GM23338 (cell line): Measurements from ENCODE around the gene MOB3C. TPM values are rescaled to one million over a fixed set of nuclear protein-coding genes. Genes with fewer than 3 reads are reported as not detected.

Experiments
- ATAC-seq: fragments of 200-7000 bp; cut with Tn5 transposase; 3 replicates; pipeline ENCODE4 v1.9.1; 2020
- DNase-seq: peaks from one replicate; pipeline ENCODE4 v3.0.0-alpha.2; 2015; ENCODE audit warnings: low spot score
- H2AFZ ChIP-seq: fragments of 200-600 bp; sonication (generic); 2 replicates; pipeline ENCODE4 v1.8.0; 2016; ENCODE audit warnings: antibody characterized with exemption, mild to moderate bottlenecking, moderate library complexity
- H3F3A ChIP-seq: fragments of 200-600 bp; sonication (generic); replicated peaks from 2 replicates; pipeline ENCODE4 v1.8.0; 2017; ENCODE audit warnings: antibody characterized with exemption, mixed run types, low read depth
- H3K27ac ChIP-seq: fragments of 200-600 bp; sonication (generic); 2 replicates; pipeline ENCODE4 v1.6.1; 2016; ENCODE audit warnings: low read depth
- H3K27me3 ChIP-seq: fragments of 200-600 bp; sonication (generic); 2 replicates; pipeline ENCODE4 v1.8.0; 2016; ENCODE audit warnings: mild to moderate bottlenecking, mixed run types, moderate library complexity; ENCODE audit not compliant: insufficient read depth
- H3K36me3 ChIP-seq: fragments of 200-600 bp; sonication (generic); 2 replicates; pipeline ENCODE4 v1.8.0; 2016; ENCODE audit warnings: mild to moderate bottlenecking; ENCODE audit not compliant: insufficient read depth
- H3K4me1 ChIP-seq: fragments of 200-600 bp; sonication (generic); 2 replicates; pipeline ENCODE4 v1.8.0; 2016; ENCODE audit warnings: mild to moderate bottlenecking, moderate library complexity; ENCODE audit not compliant: insufficient read depth
- H3K4me2 ChIP-seq: fragments of 200-600 bp; sonication (generic); 2 replicates; pipeline ENCODE4 v1.7.1; 2017; ENCODE audit warnings: mixed run types
- H3K4me3 ChIP-seq: fragments of 200-600 bp; sonication (generic); 2 replicates; pipeline ENCODE4 v1.6.1; 2016; ENCODE audit warnings: mixed run types
- H3K79me2 ChIP-seq: fragments of 200-600 bp; sonication (generic); replicated peaks from 2 replicates; pipeline ENCODE4 v1.8.0; 2017; ENCODE audit warnings: mild to moderate bottlenecking; ENCODE audit not compliant: insufficient read depth
- H3K9me2 ChIP-seq: fragments of 200-600 bp; sonication (generic); 2 replicates; pipeline ENCODE4 v1.8.0; 2017; ENCODE audit not compliant: insufficient read depth
- H4K20me1 ChIP-seq: fragments of 200-600 bp; sonication (generic); replicated peaks from 2 replicates; pipeline ENCODE4 v1.8.0; 2017; ENCODE audit warnings: mild to moderate bottlenecking; ENCODE audit not compliant: insufficient read depth
- H3K27ac Mint-ChIP-seq: 2 replicates; pipeline ENCODE4 v1.8.0; 2020; ENCODE audit warnings: inconsistent platforms, mild to moderate bottlenecking, moderate library complexity, mixed read lengths
- H3K27me3 Mint-ChIP-seq: 3 replicates; pipeline ENCODE4 v1.8.0; 2022; ENCODE audit warnings: low read depth, mild to moderate bottlenecking, moderate library complexity, mixed read lengths, inconsistent platforms; ENCODE audit not compliant: insufficient read depth, poor library complexity
- H3K36me3 Mint-ChIP-seq: 3 replicates; pipeline ENCODE4 v1.8.0; 2021; ENCODE audit warnings: low read depth, mild to moderate bottlenecking, inconsistent platforms, moderate library complexity, mixed read lengths
- H3K4me1 Mint-ChIP-seq: 3 replicates; pipeline ENCODE4 v1.8.0; 2020; ENCODE audit warnings: mild to moderate bottlenecking, inconsistent platforms, mixed read lengths
- H3K4me3 Mint-ChIP-seq: 3 replicates; pipeline ENCODE4 v1.8.0; 2021; ENCODE audit warnings: moderate library complexity, mild to moderate bottlenecking, inconsistent platforms, mixed read lengths
- H3K9me3 Mint-ChIP-seq: 3 replicates; pipeline ENCODE4 v1.8.0; 2020; ENCODE audit warnings: moderate library complexity, mild to moderate bottlenecking, inconsistent platforms, mixed read lengths
- ETS1 ChIP-seq: IDR thresholded peaks from 2 replicates; pipeline ENCODE4 v1.6.1; 2016; ENCODE audit warnings: antibody characterized with exemption
- EZH2 ChIP-seq: fragments of 200-600 bp; sonication (generic); IDR thresholded peaks from one replicate; pipeline ENCODE4 v1.8.0; 2017; ENCODE audit warnings: antibody characterized with exemption, mild to moderate bottlenecking, low read depth; ENCODE audit not compliant: unreplicated experiment
- POLR2AphosphoS5 ChIP-seq: IDR thresholded peaks from 2 replicates; pipeline ENCODE4 v1.6.1; 2016; ENCODE audit warnings: antibody characterized with exemption, low read depth
- REST ChIP-seq: IDR thresholded peaks from one replicate; pipeline ENCODE4 v1.6.1; 2018; ENCODE audit warnings: antibody characterized with exemption; ENCODE audit not compliant: unreplicated experiment
- ZNF114 ChIP-seq: fragments of 250-450 bp; sonication (Bioruptor Pico); IDR thresholded peaks from 2 replicates; pipeline ENCODE4 v1.5.0; 2020; ENCODE audit warnings: mild to moderate bottlenecking, moderate library complexity
- ZNF331 ChIP-seq: fragments of 250-450 bp; sonication (Bioruptor Pico); IDR thresholded peaks from 2 replicates; pipeline ENCODE4 v1.5.0; 2020; ENCODE audit warnings: low read depth, mild to moderate bottlenecking, moderate library complexity
- polyA plus RNA-seq: library from polyadenylated mRNA; unstranded; fragments of >200 nt; fragmentation: Nextera tagmentation; extraction: Ambion mirVana; gene quantifications from 2 replicates; pipeline ENCODE4 v1.2.1, GENCODE V29; 2016
- total RNA-seq: library from RNA; depleted of rRNA; stranded (reverse); fragments of >200 nt; shearing (Covaris generic); gene quantifications from 2 replicates; pipeline ENCODE4 v1.2.3, GENCODE V29; 2014

The MOB3C gene
- total and polyA plus RNA-seq, 2 experiments from 2014 or later: 1.1 to 6.2 TPM

GRCh38 chr1:46592823-46593222 is 23.8 kb downstream of the MOB3C start:
- no peaks in the 10 kb centered on the region for H3K9me2 ChIP-seq
- H3F3A ChIP-seq: no peaks in the 10 kb centered on the region
- H3K9me3 Mint-ChIP-seq: no peaks in the 10 kb centered on the region
- DNase-seq: no peak
- H3K27ac ChIP-seq: no peak overlapping the region
- no peaks in the 10 kb centered on the region; the same call in 1 of the 2 replicates for H3K36me3 ChIP-seq
- H3K27me3 Mint-ChIP-seq: no peaks in the 10 kb centered on the region
- no peak for ATAC-seq
- TF ChIP-seq EZH2 (no peak), ETS1 (no peak), POLR2AphosphoS5 (no peak), ZNF114 (CRISPR knock-in tag) (no peak)
- no peak overlapping the region for H3K4me3 Mint-ChIP-seq
- H3K4me1 Mint-ChIP-seq: peaks cover 4% of the 10 kb centered on the region; the same call in 1 of the 3 replicates
- peaks cover 12% of the 10 kb centered on the region; the same call in 2 of the 3 replicates for H3K36me3 Mint-ChIP-seq
- H3K27me3 ChIP-seq: no peaks in the 10 kb centered on the region
- H3K79me2 ChIP-seq: no peaks in the 10 kb centered on the region
- H2AFZ ChIP-seq: no peak overlapping the region
- H3K27ac Mint-ChIP-seq: no peak overlapping the region
- no peak overlapping the region for H3K4me2 ChIP-seq
- no peaks in the 10 kb centered on the region for H4K20me1 ChIP-seq
- no peaks in the 10 kb centered on the region for H3K4me1 ChIP-seq
- H3K4me3 ChIP-seq: no peak overlapping the region

- DNase-seq: no peak
- H3K27ac ChIP-seq: no peak overlapping the region
- H3K36me3 Mint-ChIP-seq: peaks cover 12% of the 10 kb centered on the region; the same call in 2 of the 3 replicates
These were observed 27.1 kb downstream of the MOB3C start for GRCh38 chr1:46589529-46589928.

More at GRCh38 chr1:46589529-46589928, 27.1 kb downstream of the MOB3C start:
- H3K36me3 ChIP-seq: no peaks in the 10 kb centered on the region; the same call in 1 of the 2 replicates
- no peaks in the 10 kb centered on the region for H3K27me3 ChIP-seq
- no peak overlapping the region for H3K4me3 ChIP-seq
- ATAC-seq: no peak
- no peak overlapping the region for H2AFZ ChIP-seq
- Mint-ChIP-seq H3K27me3 (no peaks in the 10 kb centered on the region), H3K4me1 (no peaks in the 10 kb centered on the region), H3K4me3 (no peak overlapping the region), H3K9me3 (no peaks in the 10 kb centered on the region), H3K27ac (no peak overlapping the region; the same call in 1 of the 2 replicates)
- no peaks in the 10 kb centered on the region for H3K9me2 ChIP-seq
- TF ChIP-seq EZH2 (no peak), ZNF331 (CRISPR knock-in tag) (no peak), REST (no peak)
- H4K20me1 ChIP-seq: no peaks in the 10 kb centered on the region
- H3K79me2 ChIP-seq: no peaks in the 10 kb centered on the region
- no peaks in the 10 kb centered on the region for H3K4me1 ChIP-seq
- no peaks in the 10 kb centered on the region for H3F3A ChIP-seq
- no peak overlapping the region for H3K4me2 ChIP-seq
